Brain microvascular endothelial cell (primary cell): ENCODE measurements around the gene CALML6.

Experiments
- DNase-seq: peaks from one replicate; pipeline ENCODE4 v3.0.0-alpha.2; 2020
- H3K27ac ChIP-seq: fragments of 250-450 bp; sonication (Bioruptor Pico); 2 replicates; pipeline ENCODE4 v1.5.1; 2020; ENCODE audit warnings: mild to moderate bottlenecking, moderate library complexity
- H3K27me3 ChIP-seq: fragments of 250-450 bp; sonication (Bioruptor Pico); replicated peaks from 2 replicates; pipeline ENCODE4 v1.5.1; 2020; ENCODE audit warnings: mild to moderate bottlenecking
- H3K36me3 ChIP-seq: fragments of 250-450 bp; sonication (Bioruptor Pico); replicated peaks from 2 replicates; pipeline ENCODE4 v1.5.1; 2020; ENCODE audit warnings: mild to moderate bottlenecking
- H3K4me3 ChIP-seq: 2 replicates; pipeline ENCODE4 v1.5.1; 2011; ENCODE audit warnings: low read depth, mild to moderate bottlenecking, control low read depth, low read length, moderate library complexity
- CTCF ChIP-seq: IDR thresholded peaks from 2 replicates; pipeline ENCODE4 v1.5.1; 2011; ENCODE audit warnings: low read depth, mild to moderate bottlenecking, moderate library complexity, low read length, control low read depth, inconsistent platforms; ENCODE audit errors: missing control alignments
- in situ Hi-C: cut with HindIII; loops from 2 replicates; pipeline ENCODE4 v1.10.0; 2017; ENCODE audit warnings: low sequenced_read_pairs, low pct_ligation_motif_present

CALML6 gene

GRCh38 chr1:1893997-1894353 is 21.1 kb upstream of the CALML6 start:
- Histone ChIP-seq H3K4me3 (no peak overlapping the region), H3K36me3 (no peaks in the 10 kb centered on the region), H3K27me3 (no peaks in the 10 kb centered on the region), H3K27ac (no peak overlapping the region)
- DNase-seq: no peak
- no peak for TF ChIP-seq CTCF
- in situ Hi-C loops: no loop called here

- no peak for DNase-seq
- Histone ChIP-seq H3K27ac (no peak overlapping the region), H3K27me3 (no peaks in the 10 kb centered on the region), H3K4me3 (no peak overlapping the region), H3K36me3 (no peaks in the 10 kb centered on the region)
- TF ChIP-seq CTCF: no peak
- in situ Hi-C loops: no loop called here
Observed at GRCh38 chr1:1894354-1895059, 20.6 kb upstream of the CALML6 start.

GRCh38 chr1:1895060-1895418 is 20.0 kb upstream of the CALML6 start:
- Histone ChIP-seq H3K4me3 (no peak overlapping the region), H3K27me3 (no peaks in the 10 kb centered on the region), H3K36me3 (no peaks in the 10 kb centered on the region), H3K27ac (no peak overlapping the region)
- in situ Hi-C loops: no loop called here
- no peak for DNase-seq
- no peak for TF ChIP-seq CTCF

- TF ChIP-seq CTCF: no peak
- no peaks in the 10 kb centered on the region for H3K36me3 ChIP-seq
- no peak for DNase-seq
- in situ Hi-C loops: no loop called here
- H3K27me3 ChIP-seq: no peaks in the 10 kb centered on the region
- no peak overlapping the region for H3K27ac ChIP-seq
- no peak overlapping the region for H3K4me3 ChIP-seq
Observed at GRCh38 chr1:1895456-1896336, 19.4 kb upstream of the CALML6 start.

- Histone ChIP-seq H3K27ac (no peak overlapping the region), H3K27me3 (no peaks in the 10 kb centered on the region), H3K36me3 (no peaks in the 10 kb centered on the region), H3K4me3 (no peak overlapping the region)
- DNase-seq: no peak
- TF ChIP-seq CTCF: no peak
- in situ Hi-C loops: no loop called here
Observed at GRCh38 chr1:1898246-1898933, 16.7 kb upstream of the CALML6 start.
